PFSK-1 (cell line): ENCODE measurements around the gene KRTAP10-1.

Source experiments
- FOXP2 ChIP-seq: optimal IDR thresholded peaks from 2 replicates; pipeline ENCODE3; 2011; ENCODE audit warnings: borderline replicate concordance, control low read depth, inconsistent platforms; ENCODE audit not compliant: insufficient read depth; ENCODE audit errors: extremely low read length, extremely low read depth
- POLR2AphosphoS5 ChIP-seq: IDR thresholded peaks from 2 replicates; pipeline ENCODE4 v1.6.1; 2012; ENCODE audit warnings: low read depth, mild to moderate bottlenecking, control low read depth, low read length, moderate library complexity
- SIN3A ChIP-seq: IDR thresholded peaks from 2 replicates; pipeline ENCODE4 v1.6.1; 2012; ENCODE audit warnings: mild to moderate bottlenecking, low read length, moderate library complexity, borderline replicate concordance; ENCODE audit not compliant: insufficient read depth
- TAF1 ChIP-seq: IDR thresholded peaks from 2 replicates; pipeline ENCODE4 v1.6.1; 2012; ENCODE audit warnings: low read length, control low read depth, borderline replicate concordance; ENCODE audit not compliant: insufficient read depth
- TF ChIP-seq, protein P1 (sequence below), 2 experiments: IDR thresholded peaks; 2 replicates each; pipeline versions ENCODE4 v1.6.1 to v1.8.0; 2011 to 2012; ENCODE audit warnings: low read depth in 2 of 2, low read length in 2 of 2, control low read depth in 1 of 2, inconsistent platforms in 1 of 2, mild to moderate bottlenecking in 1 of 2, moderate library complexity in 1 of 2; ENCODE audit not compliant: insufficient read depth in 1 of 2

KRTAP10-1 gene

DNA sequence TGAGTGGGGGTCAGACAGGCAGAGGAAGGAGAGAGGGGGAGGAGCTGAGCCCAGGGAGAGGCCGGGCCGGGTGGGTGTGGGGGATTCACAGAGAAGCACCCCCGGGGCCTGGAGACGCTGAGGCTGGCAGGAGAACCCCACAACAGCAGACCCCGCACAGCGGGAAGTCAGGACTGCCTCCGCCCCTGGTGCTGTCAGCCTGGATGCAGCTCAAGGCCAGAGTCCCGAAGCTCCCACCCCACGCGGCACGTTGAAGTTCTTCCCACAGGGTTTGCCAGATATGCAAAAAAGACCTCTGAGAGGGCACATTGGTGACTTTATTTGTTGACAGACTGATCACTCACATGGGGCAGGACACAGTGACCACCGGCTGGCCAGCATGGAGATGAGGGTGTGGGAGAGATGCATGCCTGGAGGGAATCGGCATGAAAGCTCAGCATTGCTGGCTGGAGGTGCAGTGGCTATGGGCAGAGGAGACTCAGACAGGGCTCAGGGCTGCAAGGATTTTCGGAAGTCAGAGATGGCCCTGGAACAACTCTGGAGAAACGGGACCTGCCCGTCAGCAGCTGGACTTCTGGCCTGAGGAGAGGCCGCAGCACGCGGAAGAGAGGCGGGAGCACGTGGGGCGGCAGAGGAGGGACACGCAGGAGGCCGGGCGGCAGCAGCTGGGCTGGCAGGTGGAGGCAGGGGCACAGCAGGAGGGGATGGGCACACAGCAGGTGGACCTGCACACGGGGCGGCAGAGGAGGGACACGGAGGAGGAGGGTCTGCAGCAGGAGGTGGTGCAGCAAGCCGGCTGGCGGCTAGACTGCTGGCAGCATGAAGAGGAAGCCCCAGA lies 17.7 kb upstream of the KRTAP10-1 start:
- TF ChIP-seq FOXP2 (no peak), TAF1 (no peak), POLR2AphosphoS5 (no peak), SIN3A (no peak)
- TF ChIP-seq, protein P1, sequence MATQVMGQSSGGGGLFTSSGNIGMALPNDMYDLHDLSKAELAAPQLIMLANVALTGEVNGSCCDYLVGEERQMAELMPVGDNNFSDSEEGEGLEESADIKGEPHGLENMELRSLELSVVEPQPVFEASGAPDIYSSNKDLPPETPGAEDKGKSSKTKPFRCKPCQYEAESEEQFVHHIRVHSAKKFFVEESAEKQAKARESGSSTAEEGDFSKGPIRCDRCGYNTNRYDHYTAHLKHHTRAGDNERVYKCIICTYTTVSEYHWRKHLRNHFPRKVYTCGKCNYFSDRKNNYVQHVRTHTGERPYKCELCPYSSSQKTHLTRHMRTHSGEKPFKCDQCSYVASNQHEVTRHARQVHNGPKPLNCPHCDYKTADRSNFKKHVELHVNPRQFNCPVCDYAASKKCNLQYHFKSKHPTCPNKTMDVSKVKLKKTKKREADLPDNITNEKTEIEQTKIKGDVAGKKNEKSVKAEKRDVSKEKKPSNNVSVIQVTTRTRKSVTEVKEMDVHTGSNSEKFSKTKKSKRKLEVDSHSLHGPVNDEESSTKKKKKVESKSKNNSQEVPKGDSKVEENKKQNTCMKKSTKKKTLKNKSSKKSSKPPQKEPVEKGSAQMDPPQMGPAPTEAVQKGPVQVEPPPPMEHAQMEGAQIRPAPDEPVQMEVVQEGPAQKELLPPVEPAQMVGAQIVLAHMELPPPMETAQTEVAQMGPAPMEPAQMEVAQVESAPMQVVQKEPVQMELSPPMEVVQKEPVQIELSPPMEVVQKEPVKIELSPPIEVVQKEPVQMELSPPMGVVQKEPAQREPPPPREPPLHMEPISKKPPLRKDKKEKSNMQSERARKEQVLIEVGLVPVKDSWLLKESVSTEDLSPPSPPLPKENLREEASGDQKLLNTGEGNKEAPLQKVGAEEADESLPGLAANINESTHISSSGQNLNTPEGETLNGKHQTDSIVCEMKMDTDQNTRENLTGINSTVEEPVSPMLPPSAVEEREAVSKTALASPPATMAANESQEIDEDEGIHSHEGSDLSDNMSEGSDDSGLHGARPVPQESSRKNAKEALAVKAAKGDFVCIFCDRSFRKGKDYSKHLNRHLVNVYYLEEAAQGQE (IDR thresholded peaks at IDR 0.05; ENCODE audit: insufficient read depth in 1 of 2, low read depth in 2 of 2, low read length in 2 of 2): no peak

DNA sequence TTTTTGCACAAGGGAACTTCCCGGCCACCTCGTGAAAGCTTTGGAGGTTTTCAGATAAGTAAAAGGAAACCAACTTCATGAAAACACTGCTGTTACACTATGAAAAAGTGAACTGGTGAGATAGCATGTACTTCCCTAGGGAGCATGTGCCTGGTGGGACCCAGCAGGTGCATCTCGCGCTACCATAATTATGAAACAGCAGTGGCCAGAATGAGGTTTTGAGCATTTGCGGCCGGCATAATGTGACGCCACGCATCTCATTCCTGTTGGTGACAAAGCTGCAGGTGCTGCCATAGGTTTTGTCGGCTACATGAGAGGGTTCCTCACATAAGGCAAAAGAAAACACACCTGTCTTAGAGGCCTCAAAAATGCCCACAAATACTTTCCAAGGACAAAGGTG lies 16.9 kb upstream of the KRTAP10-1 start:
- TF ChIP-seq SIN3A: no peak
- TF ChIP-seq TAF1: no peak
- TF ChIP-seq FOXP2: no peak

GRCh38 chr21:44555200-44555875 lies 15.3 kb upstream of the KRTAP10-1 start:
- TF ChIP-seq, protein P1 (IDR thresholded peaks at IDR 0.05; ENCODE audit: insufficient read depth in 1 of 2, low read depth in 2 of 2, low read length in 2 of 2): no peak
- TF ChIP-seq TAF1: no peak
- TF ChIP-seq SIN3A: no peak
- TF ChIP-seq POLR2AphosphoS5: no peak
- no peak for TF ChIP-seq FOXP2

GRCh38 chr21:44552681-44553080 lies 12.7 kb upstream of the KRTAP10-1 start:
- no peak for TF ChIP-seq FOXP2
- TF ChIP-seq TAF1: no peak
- no peak for TF ChIP-seq SIN3A

- no peak for TF ChIP-seq POLR2AphosphoS5
- no peak for TF ChIP-seq TAF1
- no peak for TF ChIP-seq SIN3A
- TF ChIP-seq FOXP2: no peak
- TF ChIP-seq, protein P1 (IDR thresholded peaks at IDR 0.05; ENCODE audit: insufficient read depth in 1 of 2, low read depth in 2 of 2, low read length in 2 of 2): no peak
Observed at GRCh38 chr21:44552136-44552535, 12.1 kb upstream of the KRTAP10-1 start.

DNA sequence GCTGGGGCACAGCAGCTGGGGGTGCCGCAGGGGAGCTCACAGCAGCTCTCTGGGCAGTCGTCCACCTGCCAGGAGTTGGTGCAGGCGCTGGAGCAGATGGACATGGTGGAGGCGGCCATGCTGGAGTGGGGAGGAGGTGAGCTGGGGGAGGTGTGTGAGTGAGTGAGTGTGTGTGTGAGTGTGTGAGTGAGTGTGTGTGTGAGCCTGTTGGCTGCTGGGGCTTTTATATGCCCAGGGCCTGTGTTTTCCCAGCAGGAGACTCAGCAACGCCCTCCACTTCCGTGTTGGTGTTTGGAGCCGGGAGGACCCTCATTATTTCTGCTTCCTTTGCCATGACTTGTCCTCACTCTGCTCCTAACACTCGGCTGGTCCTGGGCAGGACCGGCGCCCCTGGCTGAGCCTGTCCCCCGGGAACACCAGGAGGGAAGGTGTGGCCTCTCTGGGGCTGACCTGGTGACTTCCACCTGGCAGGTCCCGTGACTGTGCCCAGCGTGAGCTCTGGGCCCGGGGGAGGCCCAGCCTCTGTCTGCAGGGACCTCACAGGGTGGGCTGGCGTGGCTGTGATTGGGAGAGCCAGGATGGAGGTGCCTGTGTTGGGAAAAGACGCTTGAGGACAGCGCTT lies 11.5 kb upstream of the KRTAP10-1 start, which contains the start of gene KRTAP10-2:
Gene KRTAP10-2 (minus strand): TSS at position 166 of the 622 bp plus-strand sequence. CDS start 47 bp downstream, at position 119.
- no peak for TF ChIP-seq POLR2AphosphoS5
- TF ChIP-seq TAF1: no peak
- TF ChIP-seq, protein P1 (IDR thresholded peaks at IDR 0.05; ENCODE audit: insufficient read depth in 1 of 2, low read depth in 2 of 2, low read length in 2 of 2): no peak
- no peak for TF ChIP-seq SIN3A
